ENCODE measurements around the gene ACTMAP.

Gene ACTMAP

DNA sequence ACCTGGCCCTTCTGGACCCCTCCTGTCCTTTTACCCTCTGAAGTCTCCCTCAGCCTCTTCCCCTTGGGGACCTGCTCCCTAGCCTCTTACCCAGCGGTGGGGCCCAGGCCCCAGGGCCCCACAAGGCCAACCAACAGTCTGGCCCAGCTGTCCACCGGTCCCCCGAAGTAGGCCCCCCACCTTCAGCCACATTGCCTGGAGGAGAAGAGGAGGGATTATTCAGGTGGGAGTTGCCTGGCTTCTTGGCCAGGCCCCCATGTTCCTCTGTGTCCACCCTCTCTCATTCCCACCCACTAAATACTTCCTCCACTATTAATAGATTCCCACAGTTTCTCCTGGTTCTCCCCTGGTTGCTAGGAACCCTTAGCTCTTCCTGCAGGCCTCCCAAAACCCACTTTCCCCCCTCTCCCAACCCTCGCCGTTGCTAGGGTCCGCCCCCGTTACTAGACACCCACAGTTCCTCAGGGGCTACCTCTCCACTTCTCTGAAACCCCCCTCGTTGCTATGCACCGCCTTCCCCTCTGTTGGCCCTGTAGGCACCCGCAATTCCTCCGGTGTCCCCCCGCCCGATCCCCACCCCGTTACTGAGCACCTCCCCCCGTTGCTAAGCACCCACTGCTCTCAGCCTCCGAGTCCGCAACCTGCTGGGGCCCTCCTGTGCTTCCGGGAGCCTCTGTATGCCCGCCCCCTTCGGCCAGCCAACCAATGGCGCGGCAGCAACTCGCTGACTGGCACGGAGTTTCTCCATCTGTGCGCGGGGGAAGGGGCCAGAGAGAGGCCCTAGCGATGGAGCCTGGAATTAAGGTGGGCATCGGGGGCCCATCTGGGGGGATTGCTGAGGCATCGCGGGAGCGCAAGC, 35.6 kb downstream of the ACTMAP start (continued):
- TF ChIP-seq, protein P1, sequence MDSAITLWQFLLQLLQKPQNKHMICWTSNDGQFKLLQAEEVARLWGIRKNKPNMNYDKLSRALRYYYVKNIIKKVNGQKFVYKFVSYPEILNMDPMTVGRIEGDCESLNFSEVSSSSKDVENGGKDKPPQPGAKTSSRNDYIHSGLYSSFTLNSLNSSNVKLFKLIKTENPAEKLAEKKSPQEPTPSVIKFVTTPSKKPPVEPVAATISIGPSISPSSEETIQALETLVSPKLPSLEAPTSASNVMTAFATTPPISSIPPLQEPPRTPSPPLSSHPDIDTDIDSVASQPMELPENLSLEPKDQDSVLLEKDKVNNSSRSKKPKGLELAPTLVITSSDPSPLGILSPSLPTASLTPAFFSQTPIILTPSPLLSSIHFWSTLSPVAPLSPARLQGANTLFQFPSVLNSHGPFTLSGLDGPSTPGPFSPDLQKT (IDR thresholded peaks at IDR 0.05; ENCODE audit: borderline replicate concordance, low read depth, low read length): no peak
- peak; percentile 17 for TF ChIP-seq ZNF843 (tag by site-specific recombination; IDR thresholded peaks at IDR 0.05)
- no peak for TF ChIP-seq ZNF174 (tag by site-specific recombination; IDR thresholded peaks at IDR 0.05)
- TF ChIP-seq ZBTB8A (tag by site-specific recombination; IDR thresholded peaks at IDR 0.05): 0 out of 2 replicates have a peak, but pooled peaks have one; percentile 70
- no peak for TF ChIP-seq ZNF175 (tag by site-specific recombination; IDR thresholded peaks at IDR 0.05)
- peak; percentile 11; the same call in 1 of the 2 replicates for TF ChIP-seq GLIS1 (tag by site-specific recombination; IDR thresholded peaks at IDR 0.05)
- TF ChIP-seq, protein P2, sequence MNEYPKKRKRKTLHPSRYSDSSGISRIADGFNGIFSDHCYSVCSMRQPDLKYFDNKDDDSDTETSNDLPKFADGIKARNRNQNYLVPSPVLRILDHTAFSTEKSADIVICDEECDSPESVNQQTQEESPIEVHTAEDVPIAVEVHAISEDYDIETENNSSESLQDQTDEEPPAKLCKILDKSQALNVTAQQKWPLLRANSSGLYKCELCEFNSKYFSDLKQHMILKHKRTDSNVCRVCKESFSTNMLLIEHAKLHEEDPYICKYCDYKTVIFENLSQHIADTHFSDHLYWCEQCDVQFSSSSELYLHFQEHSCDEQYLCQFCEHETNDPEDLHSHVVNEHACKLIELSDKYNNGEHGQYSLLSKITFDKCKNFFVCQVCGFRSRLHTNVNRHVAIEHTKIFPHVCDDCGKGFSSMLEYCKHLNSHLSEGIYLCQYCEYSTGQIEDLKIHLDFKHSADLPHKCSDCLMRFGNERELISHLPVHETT (tag by site-specific recombination; IDR thresholded peaks at IDR 0.05): peak; percentile 14; the same call in 1 of the 2 replicates
- TF ChIP-seq ZNF571 (tag by site-specific recombination; IDR thresholded peaks at IDR 0.05): no peak
- TF ChIP-seq, protein P3, sequence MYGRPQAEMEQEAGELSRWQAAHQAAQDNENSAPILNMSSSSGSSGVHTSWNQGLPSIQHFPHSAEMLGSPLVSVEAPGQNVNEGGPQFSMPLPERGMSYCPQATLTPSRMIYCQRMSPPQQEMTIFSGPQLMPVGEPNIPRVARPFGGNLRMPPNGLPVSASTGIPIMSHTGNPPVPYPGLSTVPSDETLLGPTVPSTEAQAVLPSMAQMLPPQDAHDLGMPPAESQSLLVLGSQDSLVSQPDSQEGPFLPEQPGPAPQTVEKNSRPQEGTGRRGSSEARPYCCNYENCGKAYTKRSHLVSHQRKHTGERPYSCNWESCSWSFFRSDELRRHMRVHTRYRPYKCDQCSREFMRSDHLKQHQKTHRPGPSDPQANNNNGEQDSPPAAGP (tag by site-specific recombination; IDR thresholded peaks at IDR 0.05): 0 out of 2 replicates have a peak, but pooled peaks have one; percentile 25
- peak; percentile 89; the same call in 1 of the 2 replicates for TF ChIP-seq ZFP69B (tag by site-specific recombination; IDR thresholded peaks at IDR 0.05)
- TF ChIP-seq ZNF501 (tag by site-specific recombination; IDR thresholded peaks at IDR 0.05): no peak
- TF ChIP-seq ZNF169 (tag by site-specific recombination; IDR thresholded peaks at IDR 0.05): no peak
- TF ChIP-seq ZNF629 (tag by site-specific recombination; IDR thresholded peaks at IDR 0.05): no peak
- TF ChIP-seq YY1 (tag by site-specific recombination; IDR thresholded peaks at IDR 0.05): no peak
- TF ChIP-seq ZNF701 (tag by site-specific recombination; IDR thresholded peaks at IDR 0.05): 0 out of 2 replicates have a peak, but pooled peaks have one; percentile 66
- no peak for TF ChIP-seq ZNF654 (tag by site-specific recombination; IDR thresholded peaks at IDR 0.05; ENCODE audit: low read depth)
- TF ChIP-seq ZNF621 (tag by site-specific recombination; IDR thresholded peaks at IDR 0.05): no peak
- TF ChIP-seq ZNF133 (tag by site-specific recombination; IDR thresholded peaks at IDR 0.05): no peak
- no peak for TF ChIP-seq ZNF549 (tag by site-specific recombination; IDR thresholded peaks at IDR 0.05)
- TF ChIP-seq, protein P4, sequence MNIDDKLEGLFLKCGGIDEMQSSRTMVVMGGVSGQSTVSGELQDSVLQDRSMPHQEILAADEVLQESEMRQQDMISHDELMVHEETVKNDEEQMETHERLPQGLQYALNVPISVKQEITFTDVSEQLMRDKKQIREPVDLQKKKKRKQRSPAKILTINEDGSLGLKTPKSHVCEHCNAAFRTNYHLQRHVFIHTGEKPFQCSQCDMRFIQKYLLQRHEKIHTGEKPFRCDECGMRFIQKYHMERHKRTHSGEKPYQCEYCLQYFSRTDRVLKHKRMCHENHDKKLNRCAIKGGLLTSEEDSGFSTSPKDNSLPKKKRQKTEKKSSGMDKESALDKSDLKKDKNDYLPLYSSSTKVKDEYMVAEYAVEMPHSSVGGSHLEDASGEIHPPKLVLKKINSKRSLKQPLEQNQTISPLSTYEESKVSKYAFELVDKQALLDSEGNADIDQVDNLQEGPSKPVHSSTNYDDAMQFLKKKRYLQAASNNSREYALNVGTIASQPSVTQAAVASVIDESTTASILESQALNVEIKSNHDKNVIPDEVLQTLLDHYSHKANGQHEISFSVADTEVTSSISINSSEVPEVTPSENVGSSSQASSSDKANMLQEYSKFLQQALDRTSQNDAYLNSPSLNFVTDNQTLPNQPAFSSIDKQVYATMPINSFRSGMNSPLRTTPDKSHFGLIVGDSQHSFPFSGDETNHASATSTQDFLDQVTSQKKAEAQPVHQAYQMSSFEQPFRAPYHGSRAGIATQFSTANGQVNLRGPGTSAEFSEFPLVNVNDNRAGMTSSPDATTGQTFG (tag by site-specific recombination; IDR thresholded peaks at IDR 0.05; ENCODE audit: borderline replicate concordance): 0 out of 2 replicates have a peak, but pooled peaks have one; percentile 72
- no peak for TF ChIP-seq ZNF354C (tag by site-specific recombination; IDR thresholded peaks at IDR 0.05; ENCODE audit: borderline replicate concordance, low read depth)
- TF ChIP-seq, protein P5, sequence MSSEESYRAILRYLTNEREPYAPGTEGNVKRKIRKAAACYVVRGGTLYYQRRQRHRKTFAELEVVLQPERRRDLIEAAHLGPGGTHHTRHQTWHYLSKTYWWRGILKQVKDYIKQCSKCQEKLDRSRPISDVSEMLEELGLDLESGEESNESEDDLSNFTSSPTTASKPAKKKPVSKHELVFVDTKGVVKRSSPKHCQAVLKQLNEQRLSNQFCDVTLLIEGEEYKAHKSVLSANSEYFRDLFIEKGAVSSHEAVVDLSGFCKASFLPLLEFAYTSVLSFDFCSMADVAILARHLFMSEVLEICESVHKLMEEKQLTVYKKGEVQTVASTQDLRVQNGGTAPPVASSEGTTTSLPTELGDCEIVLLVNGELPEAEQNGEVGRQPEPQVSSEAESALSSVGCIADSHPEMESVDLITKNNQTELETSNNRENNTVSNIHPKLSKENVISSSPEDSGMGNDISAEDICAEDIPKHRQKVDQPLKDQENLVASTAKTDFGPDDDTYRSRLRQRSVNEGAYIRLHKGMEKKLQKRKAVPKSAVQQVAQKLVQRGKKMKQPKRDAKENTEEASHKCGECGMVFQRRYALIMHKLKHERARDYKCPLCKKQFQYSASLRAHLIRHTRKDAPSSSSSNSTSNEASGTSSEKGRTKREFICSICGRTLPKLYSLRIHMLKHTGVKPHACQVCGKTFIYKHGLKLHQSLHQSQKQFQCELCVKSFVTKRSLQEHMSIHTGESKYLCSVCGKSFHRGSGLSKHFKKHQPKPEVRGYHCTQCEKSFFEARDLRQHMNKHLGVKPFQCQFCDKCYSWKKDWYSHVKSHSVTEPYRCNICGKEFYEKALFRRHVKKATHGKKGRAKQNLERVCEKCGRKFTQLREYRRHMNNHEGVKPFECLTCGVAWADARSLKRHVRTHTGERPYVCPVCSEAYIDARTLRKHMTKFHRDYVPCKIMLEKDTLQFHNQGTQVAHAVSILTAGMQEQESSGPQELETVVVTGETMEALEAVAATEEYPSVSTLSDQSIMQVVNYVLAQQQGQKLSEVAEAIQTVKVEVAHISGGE (tag by site-specific recombination; conservative IDR thresholded peaks at IDR 0.05; ENCODE audit: low read depth): peak; percentile 77
- no peak for TF ChIP-seq ZNF214 (tag by site-specific recombination; IDR thresholded peaks at IDR 0.05; ENCODE audit: borderline replicate concordance)
- TF ChIP-seq ZNF335 (tag by site-specific recombination; conservative IDR thresholded peaks at IDR 0.05): peak; percentile 69
- no peak for TF ChIP-seq KLF7 (tag by site-specific recombination; IDR thresholded peaks at IDR 0.05; ENCODE audit: borderline replicate concordance)
- TF ChIP-seq EGR2 (tag by site-specific recombination; IDR thresholded peaks at IDR 0.05; ENCODE audit: low read depth): peak; percentile 95
- no peak for TF ChIP-seq ZBTB1 (tag by site-specific recombination; IDR thresholded peaks at IDR 0.05)
- peak; percentile 55 for TF ChIP-seq ZBTB21 (tag by site-specific recombination; IDR thresholded peaks at IDR 0.05)
- TF ChIP-seq ZNF677 (tag by site-specific recombination; IDR thresholded peaks at IDR 0.05): no peak
